ENCODE measurements around the gene NME7. TPM values are rescaled to one million over a fixed set of nuclear protein-coding genes. Genes with fewer than 3 reads are reported as not detected.

The NME7 gene
- total and polyA plus RNA-seq, 4 donors: 7.8 to 26.5 (median 9.4) TPM

GRCh38 chr1:169201084-169201619, 166.4 kb downstream of the NME7 start:
- H3K4me3 ChIP-seq (ENCODE audit: low read depth in 1 of 3, low read length in 3 of 3): no peak overlapping the region
- H3K4me1 ChIP-seq (ENCODE audit: control insufficient read depth in 4 of 4, insufficient read depth in 4 of 4, low read length in 3 of 4): no peaks in the 10 kb centered on the region
- no peaks in the 10 kb centered on the region for H3K9me3 ChIP-seq (ENCODE audit: control insufficient read depth in 4 of 4, low read length in 3 of 4)
- DNase-seq (ENCODE audit: low spot score): no peak
- H3K27me3 ChIP-seq (ENCODE audit: control insufficient read depth in 4 of 4, insufficient read depth in 4 of 4, low read length in 3 of 4): no peaks in the 10 kb centered on the region
- H3K36me3 ChIP-seq (ENCODE audit: control insufficient read depth in 4 of 4, insufficient read depth in 3 of 4, low read depth in 1 of 4, low read length in 3 of 4): no peaks in the 10 kb centered on the region
- no peak overlapping the region for H3K9ac ChIP-seq (ENCODE audit: low read depth in 1 of 2, low read length in 2 of 2)
- 97% methylated on average over 5 of the region's 5 CpGs for WGBS
- no peak overlapping the region for H3K27ac ChIP-seq (ENCODE audit: low read depth in 1 of 2, low read length in 2 of 2)
- TF ChIP-seq FOXA2 (IDR thresholded peaks at IDR 0.05): no peak

- Histone ChIP-seq H3K27ac (ENCODE audit: low read depth in 1 of 2, low read length in 2 of 2) (no peak overlapping the region), H3K4me1 (ENCODE audit: control insufficient read depth in 4 of 4, insufficient read depth in 4 of 4, low read length in 3 of 4) (no peaks in the 10 kb centered on the region), H3K4me3 (ENCODE audit: low read depth in 1 of 3, low read length in 3 of 3) (no peak overlapping the region), H3K36me3 (ENCODE audit: control insufficient read depth in 4 of 4, insufficient read depth in 3 of 4, low read depth in 1 of 4, low read length in 3 of 4) (no peaks in the 10 kb centered on the region), H3K27me3 (ENCODE audit: control insufficient read depth in 4 of 4, insufficient read depth in 4 of 4, low read length in 3 of 4) (no peaks in the 10 kb centered on the region), H3K9me3 (ENCODE audit: control insufficient read depth in 4 of 4, low read length in 3 of 4) (no peaks in the 10 kb centered on the region), H3K9ac (ENCODE audit: low read depth in 1 of 2, low read length in 2 of 2) (no peak overlapping the region)
- TF ChIP-seq EGR1 (IDR thresholded peaks at IDR 0.05; ENCODE audit: low read depth in 2 of 2): no peak
- TF ChIP-seq MAX (IDR thresholded peaks at IDR 0.05): no peak
- no peak for TF ChIP-seq FOXA1 (IDR thresholded peaks at IDR 0.05)
- TF ChIP-seq HNF4A (conservative IDR thresholded peaks at IDR 0.05): no peak
- no peak for TF ChIP-seq TAF1 (conservative IDR thresholded peaks at IDR 0.05)
- no peak for TF ChIP-seq CTCF (IDR thresholded peaks at IDR 0.05; ENCODE audit: low read depth, low read length, missing input control)
- TF ChIP-seq FOXA2 (IDR thresholded peaks at IDR 0.05): no peak
- TF ChIP-seq SP1 (IDR thresholded peaks at IDR 0.05): no peak
- TF ChIP-seq ATF3 (IDR thresholded peaks at IDR 0.05): no peak
- no peak for TF ChIP-seq JUND (IDR thresholded peaks at IDR 0.05)
- no peak for TF ChIP-seq NR2F2 (IDR thresholded peaks at IDR 0.05)
- TF ChIP-seq GABPA (IDR thresholded peaks at IDR 0.05 in 1 of 2, conservative IDR thresholded peaks at IDR 0.05 in 1 of 2): no peak
- no peak for TF ChIP-seq HNF4G (IDR thresholded peaks at IDR 0.05)
- no peak for TF ChIP-seq RXRA (IDR thresholded peaks at IDR 0.05)
- TF ChIP-seq ZBTB33 (IDR thresholded peaks at IDR 0.05): no peak
- no peak for TF ChIP-seq REST (IDR thresholded peaks at IDR 0.05)
- TF ChIP-seq YY1 (IDR thresholded peaks at IDR 0.05): no peak
- no peak for TF ChIP-seq RAD21 (IDR thresholded peaks at IDR 0.05)
- no peak for DNase-seq (ENCODE audit: low spot score)
These were observed 167.3 kb downstream of the NME7 start for GRCh38 chr1:169200319-169200718.

Data from liver (tissue), 9 donors.